Measurements from ENCODE around the gene SYNGAP1.
A peak's percentile ranks its signal among the peaks of the same experiment; 100 is the strongest.

The SYNGAP1 gene

DNA sequence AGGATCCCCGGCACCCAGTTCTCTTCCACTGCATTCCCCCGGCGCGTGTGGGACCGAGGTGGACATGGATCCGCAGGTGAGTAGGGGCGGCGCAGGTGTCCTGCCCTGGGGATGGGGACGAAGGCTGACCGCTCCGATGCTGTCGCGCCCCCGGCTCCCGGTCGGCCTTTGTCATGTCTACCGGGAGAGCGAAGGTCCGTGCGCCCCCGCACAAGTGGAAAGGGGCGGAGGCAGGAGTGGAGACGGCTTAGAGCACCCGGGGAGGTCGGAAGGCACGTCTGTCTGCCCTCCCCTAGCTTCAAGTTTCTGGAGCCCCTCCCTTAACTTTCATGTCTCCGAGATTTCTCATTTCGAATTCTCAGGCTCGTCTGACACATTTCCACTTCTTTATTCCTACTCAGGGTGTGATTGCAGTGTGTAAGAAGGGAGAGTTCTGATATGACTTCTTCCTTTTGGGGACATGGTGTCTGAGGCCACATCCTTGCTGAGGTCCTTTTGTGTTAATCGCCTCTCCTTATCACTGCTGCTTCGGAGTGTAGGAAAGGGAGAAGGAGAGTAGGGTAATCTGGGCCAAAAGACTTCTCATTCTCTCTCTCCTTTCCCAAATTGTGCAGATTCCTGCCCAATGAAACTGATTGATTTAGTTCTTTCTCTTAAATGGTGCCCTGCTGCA, 27.8 kb upstream of the SYNGAP1 start:
- Histone ChIP-seq H4K20me1 (ENCODE audit: low read depth, low read length) (peaks cover 18% of the 10 kb centered on the region), H3K9ac (ENCODE audit: low read length) (peak overlapping the region; percentile 92), H3K9me2 (replicated peaks; ENCODE audit: insufficient read depth, low read length) (no peaks in the 10 kb centered on the region), H3K4me3 (ENCODE audit: insufficient read depth, low read length, poor library complexity, severe bottlenecking) (peak overlapping the region; percentile 69), H3K79me2 (ENCODE audit: insufficient read depth, low read length) (peaks cover 53% of the 10 kb centered on the region), H3K27me3 (ENCODE audit: low read length) (no peaks in the 10 kb centered on the region), H3K4me2 (ENCODE audit: low read depth, low read length, poor library complexity, severe bottlenecking) (peak overlapping the region; percentile 89), H3K9me3 (ENCODE audit: insufficient read depth, low read length) (no peaks in the 10 kb centered on the region), H3F3A (ENCODE audit: insufficient read depth) (peaks cover 15% of the 10 kb centered on the region), H3K27ac (ENCODE audit: low read depth, low read length) (peak overlapping the region; percentile 86), H2AFZ (ENCODE audit: low read depth, low read length, severe bottlenecking) (no peak overlapping the region), H3K36me3 (ENCODE audit: low read length) (peaks cover 24% of the 10 kb centered on the region)
- TF ChIP-seq, protein P1, sequence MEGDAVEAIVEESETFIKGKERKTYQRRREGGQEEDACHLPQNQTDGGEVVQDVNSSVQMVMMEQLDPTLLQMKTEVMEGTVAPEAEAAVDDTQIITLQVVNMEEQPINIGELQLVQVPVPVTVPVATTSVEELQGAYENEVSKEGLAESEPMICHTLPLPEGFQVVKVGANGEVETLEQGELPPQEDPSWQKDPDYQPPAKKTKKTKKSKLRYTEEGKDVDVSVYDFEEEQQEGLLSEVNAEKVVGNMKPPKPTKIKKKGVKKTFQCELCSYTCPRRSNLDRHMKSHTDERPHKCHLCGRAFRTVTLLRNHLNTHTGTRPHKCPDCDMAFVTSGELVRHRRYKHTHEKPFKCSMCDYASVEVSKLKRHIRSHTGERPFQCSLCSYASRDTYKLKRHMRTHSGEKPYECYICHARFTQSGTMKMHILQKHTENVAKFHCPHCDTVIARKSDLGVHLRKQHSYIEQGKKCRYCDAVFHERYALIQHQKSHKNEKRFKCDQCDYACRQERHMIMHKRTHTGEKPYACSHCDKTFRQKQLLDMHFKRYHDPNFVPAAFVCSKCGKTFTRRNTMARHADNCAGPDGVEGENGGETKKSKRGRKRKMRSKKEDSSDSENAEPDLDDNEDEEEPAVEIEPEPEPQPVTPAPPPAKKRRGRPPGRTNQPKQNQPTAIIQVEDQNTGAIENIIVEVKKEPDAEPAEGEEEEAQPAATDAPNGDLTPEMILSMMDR (IDR thresholded peaks at IDR 0.05; ENCODE audit: insufficient read depth, low read length, poor library complexity, severe bottlenecking) = no peak
- TF ChIP-seq EZH2phosphoT487 (conservative IDR thresholded peaks at IDR 0.05; ENCODE audit: low read length) = no peak

DNA sequence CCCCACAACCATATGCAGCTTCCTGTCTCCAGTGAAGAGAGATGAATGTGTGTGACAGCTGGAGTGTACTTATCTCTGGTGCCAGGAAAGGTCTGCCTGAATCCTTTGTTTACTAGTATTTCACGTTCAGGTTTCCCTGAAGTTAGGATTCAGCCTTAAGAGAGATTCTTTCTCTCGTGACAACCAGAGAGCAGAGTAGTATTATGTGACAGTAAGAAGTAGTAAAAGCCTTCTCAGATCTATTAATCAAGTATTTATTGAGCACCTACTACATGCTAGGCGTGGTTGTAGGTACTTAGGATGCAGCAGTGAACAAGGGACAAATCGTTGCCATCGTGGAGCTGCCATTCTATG, 27.3 kb upstream of the SYNGAP1 start:
- no peaks in the 10 kb centered on the region for H3K9me2 ChIP-seq (replicated peaks; ENCODE audit: insufficient read depth, low read length)
- no peaks in the 10 kb centered on the region for H3K27me3 ChIP-seq (ENCODE audit: low read length)
- no peak for TF ChIP-seq EZH2phosphoT487 (conservative IDR thresholded peaks at IDR 0.05; ENCODE audit: low read length)
- TF ChIP-seq, protein P1 (IDR thresholded peaks at IDR 0.05; ENCODE audit: insufficient read depth, low read length, poor library complexity, severe bottlenecking) = no peak
- peaks cover 15% of the 10 kb centered on the region for H3F3A ChIP-seq (ENCODE audit: insufficient read depth)
- no peaks in the 10 kb centered on the region for H3K9me3 ChIP-seq (ENCODE audit: insufficient read depth, low read length)
- H3K9ac ChIP-seq (ENCODE audit: low read length) = peak overlapping the region; percentile 92
- H3K27ac ChIP-seq (ENCODE audit: low read depth, low read length) = peak overlapping the region; percentile 86
- H3K36me3 ChIP-seq (ENCODE audit: low read length) = peaks cover 26% of the 10 kb centered on the region
- peaks cover 58% of the 10 kb centered on the region for H3K79me2 ChIP-seq (ENCODE audit: insufficient read depth, low read length)
- H2AFZ ChIP-seq (ENCODE audit: low read depth, low read length, severe bottlenecking) = no peak overlapping the region
- peaks cover 19% of the 10 kb centered on the region for H4K20me1 ChIP-seq (ENCODE audit: low read depth, low read length)
- peak overlapping the region; percentile 89 for H3K4me2 ChIP-seq (ENCODE audit: low read depth, low read length, poor library complexity, severe bottlenecking)
- peak overlapping the region; percentile 69 for H3K4me3 ChIP-seq (ENCODE audit: insufficient read depth, low read length, poor library complexity, severe bottlenecking)

DNA sequence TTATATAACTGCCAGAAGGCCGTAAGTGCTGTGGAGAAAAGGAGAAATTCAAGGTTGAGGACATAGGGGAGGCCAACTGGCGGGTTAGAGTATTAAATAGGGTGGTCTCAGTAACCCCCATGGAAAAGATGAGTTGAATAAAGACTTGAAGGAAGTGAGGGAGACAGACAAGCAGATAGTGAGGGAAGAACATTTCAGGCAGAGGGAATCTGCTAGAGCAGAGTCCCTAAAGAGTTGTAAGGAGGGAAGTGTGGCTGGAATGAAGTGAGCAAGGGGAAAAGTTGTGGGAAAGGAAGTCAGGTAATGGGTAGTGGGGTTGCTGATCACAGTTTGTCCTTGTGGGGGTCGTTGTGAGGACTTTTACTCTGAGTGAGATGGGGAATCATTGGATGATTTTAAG, 26.9 kb upstream of the SYNGAP1 start:
- peak overlapping the region; percentile 92 for H3K9ac ChIP-seq (ENCODE audit: low read length)

More for the DNA sequence above, 26.9 kb upstream of the SYNGAP1 start:
- H3F3A ChIP-seq (ENCODE audit: insufficient read depth) = peaks cover 15% of the 10 kb centered on the region
- peak overlapping the region; percentile 69 for H3K4me3 ChIP-seq (ENCODE audit: insufficient read depth, low read length, poor library complexity, severe bottlenecking)
- H3K27me3 ChIP-seq (ENCODE audit: low read length) = no peaks in the 10 kb centered on the region
- H2AFZ ChIP-seq (ENCODE audit: low read depth, low read length, severe bottlenecking) = no peak overlapping the region
- no peaks in the 10 kb centered on the region for H3K9me3 ChIP-seq (ENCODE audit: insufficient read depth, low read length)
- peaks cover 23% of the 10 kb centered on the region for H4K20me1 ChIP-seq (ENCODE audit: low read depth, low read length)
- H3K36me3 ChIP-seq (ENCODE audit: low read length) = peaks cover 30% of the 10 kb centered on the region
- no peak for TF ChIP-seq EZH2phosphoT487 (conservative IDR thresholded peaks at IDR 0.05; ENCODE audit: low read length)
- TF ChIP-seq, protein P1 (IDR thresholded peaks at IDR 0.05; ENCODE audit: insufficient read depth, low read length, poor library complexity, severe bottlenecking) = no peak
- peak overlapping the region; percentile 86 for H3K27ac ChIP-seq (ENCODE audit: low read depth, low read length)
- peak overlapping the region; percentile 89 for H3K4me2 ChIP-seq (ENCODE audit: low read depth, low read length, poor library complexity, severe bottlenecking)
- H3K9me2 ChIP-seq (replicated peaks; ENCODE audit: insufficient read depth, low read length) = no peaks in the 10 kb centered on the region
- peaks cover 62% of the 10 kb centered on the region for H3K79me2 ChIP-seq (ENCODE audit: insufficient read depth, low read length)
